BJ (cell line): ENCODE data around the gene B4GALT6. TPM values are rescaled to one million over a fixed set of nuclear protein-coding genes. Genes with fewer than 3 reads are reported as not detected.

Experiments used
- CTCF ChIA-PET: fragments of 350-600 bp; formaldehyde crosslinking; extraction: SDS; loops from one replicate; lab custom pipeline; 2021; ENCODE audit warnings: antibody characterized with exemption, inconsistent platforms; lab: Yijun Ruan, JAX
- POLR2A ChIA-PET: fragments of 300-600 bp; sonication (Branson Sonifier 250); formaldehyde crosslinking; extraction: SDS; loops from one replicate; lab custom pipeline; 2021; ENCODE audit warnings: antibody characterized with exemption; lab: Charles Lee
- DNase-seq: peaks from one replicate; pipeline ENCODE4 v3.0.0-alpha.2; 2011; ENCODE audit warnings: low read depth
- H3K27me3 ChIP-seq: 2 replicates; pipeline ENCODE4 v1.6.0; 2011; ENCODE audit warnings: low read length; ENCODE audit not compliant: control insufficient read depth, insufficient read depth
- H3K36me3 ChIP-seq: 2 replicates; pipeline ENCODE4 v1.5.1; 2011; ENCODE audit warnings: low read length; ENCODE audit not compliant: control insufficient read depth, insufficient read depth
- H3K4me3 ChIP-seq: 2 replicates; pipeline ENCODE4 v1.5.1; 2011; ENCODE audit warnings: low read depth, mild to moderate bottlenecking, control low read depth, low read length
- CTCF ChIP-seq: IDR thresholded peaks from 2 replicates; pipeline ENCODE4 v1.5.1; 2011; ENCODE audit warnings: low read depth, mild to moderate bottlenecking, control low read depth, inconsistent platforms, low read length, moderate library complexity; ENCODE audit not compliant: insufficient read depth
- polyA plus RNA-seq: library from polyadenylated mRNA; depleted of rRNA; stranded (reverse); fragments of >200 nt; gene quantifications from 2 replicates; pipeline ENCODE4 v1.2.3, GENCODE V29; 2011

The B4GALT6 gene
- polyA plus RNA-seq, 1 experiment: 0.26 TPM

GRCh38 chr18:31656754-31657153, 27.6 kb downstream of the B4GALT6 start:
- POLR2A ChIA-PET: no interaction called here
- Histone ChIP-seq H3K27me3 (no peaks in the 10 kb centered on the region), H3K36me3 (no peaks in the 10 kb centered on the region), H3K4me3 (no peak overlapping the region)
- DNase-seq: no peak
- no peak for TF ChIP-seq CTCF
- CTCF ChIA-PET: interaction anchor here (0.6 kb wide), 1 partner anchor 215 kb away, joined by 3 read pairs; no protein-coding TSS in a partner anchor

DNA sequence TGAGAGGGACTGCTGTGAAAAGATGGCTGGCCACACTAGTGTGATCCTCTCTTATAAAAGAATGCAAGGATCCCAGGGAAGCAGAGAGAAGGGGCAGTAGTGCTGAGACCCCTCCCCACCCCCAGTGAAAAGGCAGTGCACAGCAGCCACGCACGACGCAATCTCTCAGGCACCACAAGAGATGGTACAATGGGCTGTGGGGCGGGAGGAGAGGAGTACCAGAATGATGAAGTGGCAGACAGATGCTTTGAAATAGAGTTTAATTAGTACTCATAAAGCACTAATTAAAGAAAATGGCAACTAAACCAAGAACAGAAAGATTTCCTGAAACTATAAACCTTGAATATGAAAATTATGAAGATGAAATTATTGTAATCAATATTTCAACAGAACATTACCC, 29.0 kb downstream of the B4GALT6 start:
- TF ChIP-seq CTCF: no peak
- no peak for DNase-seq
- ChIA-PET CTCF (no interaction called here), POLR2A (no interaction called here)
- Histone ChIP-seq H3K36me3 (no peaks in the 10 kb centered on the region), H3K4me3 (no peak overlapping the region), H3K27me3 (no peaks in the 10 kb centered on the region)

DNA sequence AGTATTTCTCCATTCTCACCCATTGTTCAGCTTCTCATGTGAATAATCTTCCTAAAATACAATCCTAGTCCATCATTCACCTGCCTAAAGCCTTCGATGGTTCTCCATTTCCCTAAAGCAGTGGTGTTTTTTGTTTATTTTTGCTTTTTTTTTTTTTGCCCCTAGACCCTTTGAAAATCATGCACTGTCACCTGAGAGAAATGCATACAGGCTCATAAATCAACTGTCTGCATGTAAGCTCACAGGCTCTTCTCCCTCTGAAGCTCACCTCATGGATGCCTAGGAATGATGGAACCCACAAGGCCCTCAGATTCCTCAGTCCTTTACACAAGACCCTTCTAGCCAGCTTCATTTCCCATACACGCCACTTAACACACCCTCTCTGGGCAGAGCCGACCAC, 31.5 kb downstream of the B4GALT6 start:
- ChIA-PET CTCF (interaction anchor here (1.5 kb wide), 1 partner anchor 9 kb away, joined by 3 read pairs; no protein-coding TSS in a partner anchor), POLR2A (no interaction called here)
- no peak for TF ChIP-seq CTCF
- Histone ChIP-seq H3K36me3 (no peaks in the 10 kb centered on the region), H3K4me3 (no peak overlapping the region), H3K27me3 (no peaks in the 10 kb centered on the region)
- no peak for DNase-seq

DNA sequence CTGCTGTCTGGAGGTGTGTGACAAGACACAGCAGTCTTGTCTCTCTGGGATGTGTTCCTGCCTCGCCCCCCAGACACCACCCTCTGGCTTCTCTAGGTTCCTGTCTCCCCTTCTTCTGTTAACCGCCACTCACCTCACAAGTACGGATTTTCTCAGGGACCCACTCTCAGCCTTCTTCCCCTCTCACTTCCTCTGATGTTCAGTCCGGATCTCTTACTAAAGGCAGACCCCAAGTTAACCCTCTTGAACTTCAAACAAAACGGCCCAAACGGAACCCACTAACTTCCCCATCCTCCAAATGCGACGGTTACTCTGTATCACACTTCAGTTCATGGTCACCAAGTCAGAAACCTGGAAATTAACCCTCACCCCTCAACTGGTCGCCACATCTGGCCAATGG, 32.0 kb downstream of the B4GALT6 start:
- no peak overlapping the region for H3K4me3 ChIP-seq
- ChIA-PET POLR2A (no interaction called here), CTCF (no interaction called here)
- DNase-seq: no peak
- no peak for TF ChIP-seq CTCF
- no peaks in the 10 kb centered on the region for H3K36me3 ChIP-seq
- no peaks in the 10 kb centered on the region for H3K27me3 ChIP-seq

DNA sequence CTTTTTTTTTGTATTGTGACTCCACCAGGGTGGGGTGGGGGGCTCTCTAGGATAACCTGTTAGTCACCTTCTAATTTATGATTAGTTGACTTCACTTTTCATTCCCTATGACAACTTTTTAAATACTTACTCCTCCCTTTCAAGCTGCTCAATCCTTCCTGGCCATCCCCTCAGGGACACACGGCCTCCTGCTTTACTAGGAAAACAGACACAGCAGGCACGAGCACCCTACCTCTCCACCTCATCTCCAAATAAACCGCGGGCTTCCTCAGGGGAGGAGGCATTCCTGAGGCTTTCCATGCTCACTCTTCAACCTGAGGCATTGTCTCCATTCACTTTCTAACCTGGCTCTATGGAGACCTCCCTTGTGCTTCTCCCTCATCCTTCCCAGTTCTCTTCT, 33.0 kb downstream of the B4GALT6 start:
- no peak for TF ChIP-seq CTCF
- ChIA-PET CTCF (no interaction called here), POLR2A (no interaction called here)
- Histone ChIP-seq H3K27me3 (no peaks in the 10 kb centered on the region), H3K36me3 (no peaks in the 10 kb centered on the region), H3K4me3 (no peak overlapping the region)
- DNase-seq: no peak
